ENCODE data around the gene PEF1.

GRCh38 chr1:31586376-31587327 lies 58.0 kb downstream of the PEF1 start:
- TF ChIP-seq REST (IDR thresholded peaks at IDR 0.05; ENCODE audit: low read depth) (no peak), EP300 (IDR thresholded peaks at IDR 0.05; ENCODE audit: borderline replicate concordance) (no peak), CREB1 (IDR thresholded peaks at IDR 0.05; ENCODE audit: low read depth) (no peak), ZBTB7A (IDR thresholded peaks at IDR 0.05; ENCODE audit: low read depth) (no peak), RAD21 (IDR thresholded peaks at IDR 0.05; ENCODE audit: low read depth) (no peak), MAX (IDR thresholded peaks at IDR 0.05) (no peak), CEBPB (IDR thresholded peaks at IDR 0.05) (no peak), FOXM1 (IDR thresholded peaks at IDR 0.05; ENCODE audit: borderline replicate concordance, low read depth) (no peak), NFIC (IDR thresholded peaks at IDR 0.05) (no peak), YY1 (IDR thresholded peaks at IDR 0.05; ENCODE audit: low read depth) (no peak), TCF12 (IDR thresholded peaks at IDR 0.05; ENCODE audit: low read depth) (no peak), USF1 (IDR thresholded peaks at IDR 0.05) (no peak)
